ENCODE measurements around the gene SLC23A2.

SLC23A2 gene

DNA sequence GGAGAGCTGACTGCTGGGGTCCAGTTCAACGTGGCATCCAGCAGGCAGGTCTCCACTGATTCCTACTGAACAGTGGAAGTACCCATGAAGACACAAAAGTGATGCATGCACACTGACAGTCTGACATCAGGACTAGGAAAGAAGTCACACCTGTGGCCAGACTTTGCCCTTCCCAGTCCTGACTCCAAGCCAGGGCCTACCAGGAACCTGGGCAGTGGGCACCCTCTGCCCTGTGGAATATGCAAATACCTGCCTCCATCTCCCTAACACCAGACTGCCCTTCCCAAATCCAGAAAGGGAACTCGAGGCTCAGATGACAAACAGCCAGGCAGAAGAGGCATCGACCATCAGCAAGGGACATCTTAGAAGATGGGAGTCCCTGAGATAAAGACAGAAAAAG is 50.9 kb downstream of the SLC23A2 start:
- H3K9me3 ChIP-seq (ENCODE audit: insufficient read depth, low read length): no peaks in the 10 kb centered on the region
- no peak overlapping the region for H3K27ac ChIP-seq (ENCODE audit: low read length)
- no peak overlapping the region for H3K4me3 ChIP-seq (ENCODE audit: low read length)
- no peak overlapping the region for H3K4me2 ChIP-seq (ENCODE audit: low read length)
- H3K79me2 ChIP-seq (ENCODE audit: low read length): peaks cover 7% of the 10 kb centered on the region; the same call in 1 of the 2 replicates
- H3K4me1 ChIP-seq (ENCODE audit: low read length): peaks cover 45% of the 10 kb centered on the region
- H4K20me1 ChIP-seq (ENCODE audit: insufficient read depth, low read length): no peaks in the 10 kb centered on the region
- TF ChIP-seq, protein P1, sequence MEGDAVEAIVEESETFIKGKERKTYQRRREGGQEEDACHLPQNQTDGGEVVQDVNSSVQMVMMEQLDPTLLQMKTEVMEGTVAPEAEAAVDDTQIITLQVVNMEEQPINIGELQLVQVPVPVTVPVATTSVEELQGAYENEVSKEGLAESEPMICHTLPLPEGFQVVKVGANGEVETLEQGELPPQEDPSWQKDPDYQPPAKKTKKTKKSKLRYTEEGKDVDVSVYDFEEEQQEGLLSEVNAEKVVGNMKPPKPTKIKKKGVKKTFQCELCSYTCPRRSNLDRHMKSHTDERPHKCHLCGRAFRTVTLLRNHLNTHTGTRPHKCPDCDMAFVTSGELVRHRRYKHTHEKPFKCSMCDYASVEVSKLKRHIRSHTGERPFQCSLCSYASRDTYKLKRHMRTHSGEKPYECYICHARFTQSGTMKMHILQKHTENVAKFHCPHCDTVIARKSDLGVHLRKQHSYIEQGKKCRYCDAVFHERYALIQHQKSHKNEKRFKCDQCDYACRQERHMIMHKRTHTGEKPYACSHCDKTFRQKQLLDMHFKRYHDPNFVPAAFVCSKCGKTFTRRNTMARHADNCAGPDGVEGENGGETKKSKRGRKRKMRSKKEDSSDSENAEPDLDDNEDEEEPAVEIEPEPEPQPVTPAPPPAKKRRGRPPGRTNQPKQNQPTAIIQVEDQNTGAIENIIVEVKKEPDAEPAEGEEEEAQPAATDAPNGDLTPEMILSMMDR (IDR thresholded peaks at IDR 0.05; ENCODE audit: low read depth, low read length): no peak
- TF ChIP-seq EZH2phosphoT487 (IDR thresholded peaks at IDR 0.05; ENCODE audit: low read depth): no peak
- peaks cover 17% of the 10 kb centered on the region for H3K36me3 ChIP-seq (replicated peaks; ENCODE audit: low read depth, low read length)
- peaks cover 20% of the 10 kb centered on the region for H3K27me3 ChIP-seq (ENCODE audit: low read depth, low read length)
- no peak overlapping the region for H3K9ac ChIP-seq (ENCODE audit: low read length)
- H2AFZ ChIP-seq (ENCODE audit: low read depth, low read length): no peak overlapping the region

DNA sequence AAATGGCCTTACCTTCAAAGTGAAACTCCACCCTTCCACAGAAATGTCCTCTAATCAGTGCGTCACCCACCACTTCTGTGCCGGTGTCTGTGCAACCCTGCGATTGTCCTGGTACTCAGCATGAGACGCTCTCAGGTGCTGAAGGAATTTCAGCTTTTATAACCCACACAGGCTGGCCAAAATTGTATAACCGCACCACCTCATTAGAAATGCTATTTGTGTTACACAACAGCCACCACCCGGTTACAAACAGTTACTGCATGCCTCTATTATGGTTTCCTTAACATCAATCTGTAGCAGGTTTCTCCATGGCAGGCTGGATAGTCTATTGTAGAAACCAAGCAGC is 51.5 kb downstream of the SLC23A2 start:
- Histone ChIP-seq H3K27ac (ENCODE audit: low read length) (no peak overlapping the region), H3K9ac (ENCODE audit: low read length) (peak overlapping the region; percentile 14; the same call in 1 of the 2 replicates), H3K9me3 (ENCODE audit: insufficient read depth, low read length) (no peaks in the 10 kb centered on the region), H4K20me1 (ENCODE audit: insufficient read depth, low read length) (no peaks in the 10 kb centered on the region), H3K27me3 (ENCODE audit: low read depth, low read length) (peaks cover 20% of the 10 kb centered on the region), H3K36me3 (replicated peaks; ENCODE audit: low read depth, low read length) (peaks cover 17% of the 10 kb centered on the region), H3K79me2 (ENCODE audit: low read length) (peaks cover 7% of the 10 kb centered on the region; the same call in 1 of the 2 replicates), H3K4me1 (ENCODE audit: low read length) (peaks cover 47% of the 10 kb centered on the region), H3K4me2 (ENCODE audit: low read length) (peak overlapping the region; percentile 84), H3K4me3 (ENCODE audit: low read length) (peak overlapping the region; percentile 64), H2AFZ (ENCODE audit: low read depth, low read length) (no peak overlapping the region)
- TF ChIP-seq, protein P1 (IDR thresholded peaks at IDR 0.05; ENCODE audit: low read depth, low read length): peak; percentile 96
- TF ChIP-seq EZH2phosphoT487 (IDR thresholded peaks at IDR 0.05; ENCODE audit: low read depth): no peak

DNA sequence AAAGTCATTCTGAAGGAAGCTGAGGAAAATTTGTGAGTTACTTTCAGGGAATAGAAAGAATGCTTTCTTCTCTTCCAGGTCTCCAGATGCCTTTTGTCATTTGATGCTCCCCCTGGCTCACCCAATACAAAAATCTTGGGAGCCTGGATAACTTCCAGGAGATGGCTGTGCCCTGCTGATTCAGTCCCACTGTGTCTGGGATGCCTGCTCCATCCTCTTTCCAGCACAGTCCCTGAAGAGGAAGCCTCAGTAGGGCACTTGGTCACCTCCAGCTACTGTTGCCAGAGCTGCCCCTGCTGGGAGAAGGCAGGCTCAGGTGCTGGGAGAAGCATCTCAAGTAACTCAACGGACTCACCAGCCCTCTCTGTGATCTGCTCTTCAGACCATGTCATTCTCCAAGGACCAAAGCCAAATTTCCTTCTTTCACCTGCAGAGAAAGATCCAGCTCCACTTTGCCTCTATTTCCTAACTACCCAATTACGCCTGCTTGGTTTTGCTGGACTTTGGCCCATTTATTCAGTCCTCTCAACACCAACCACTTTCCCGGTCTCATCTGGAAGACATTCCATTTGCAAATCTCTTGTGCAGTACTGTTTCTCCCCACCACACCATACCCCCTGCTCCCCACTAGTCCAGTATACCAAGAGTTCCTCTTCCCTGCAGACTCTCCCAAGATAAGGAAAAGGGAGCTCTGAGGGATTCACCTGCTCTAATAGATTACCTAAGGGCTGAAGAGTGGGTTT is 53.3 kb downstream of the SLC23A2 start:
- Histone ChIP-seq H3K9ac (ENCODE audit: low read length) (0 out of 2 replicates have a peak overlapping the region, but pooled peaks have one; percentile 2), H3K4me1 (ENCODE audit: low read length) (peaks cover 47% of the 10 kb centered on the region), H4K20me1 (ENCODE audit: insufficient read depth, low read length) (no peaks in the 10 kb centered on the region), H3K79me2 (ENCODE audit: low read length) (peaks cover 7% of the 10 kb centered on the region; the same call in 1 of the 2 replicates), H3K9me3 (ENCODE audit: insufficient read depth, low read length) (no peaks in the 10 kb centered on the region), H3K4me3 (ENCODE audit: low read length) (peak overlapping the region; percentile 64), H3K27ac (ENCODE audit: low read length) (no peak overlapping the region), H3K27me3 (ENCODE audit: low read depth, low read length) (peaks cover 20% of the 10 kb centered on the region), H3K36me3 (replicated peaks; ENCODE audit: low read depth, low read length) (peaks cover 17% of the 10 kb centered on the region), H2AFZ (ENCODE audit: low read depth, low read length) (no peak overlapping the region), H3K4me2 (ENCODE audit: low read length) (peak overlapping the region; percentile 71)
- no peak for TF ChIP-seq EZH2phosphoT487 (IDR thresholded peaks at IDR 0.05; ENCODE audit: low read depth)
- TF ChIP-seq, protein P1 (IDR thresholded peaks at IDR 0.05; ENCODE audit: low read depth, low read length): no peak

DNA sequence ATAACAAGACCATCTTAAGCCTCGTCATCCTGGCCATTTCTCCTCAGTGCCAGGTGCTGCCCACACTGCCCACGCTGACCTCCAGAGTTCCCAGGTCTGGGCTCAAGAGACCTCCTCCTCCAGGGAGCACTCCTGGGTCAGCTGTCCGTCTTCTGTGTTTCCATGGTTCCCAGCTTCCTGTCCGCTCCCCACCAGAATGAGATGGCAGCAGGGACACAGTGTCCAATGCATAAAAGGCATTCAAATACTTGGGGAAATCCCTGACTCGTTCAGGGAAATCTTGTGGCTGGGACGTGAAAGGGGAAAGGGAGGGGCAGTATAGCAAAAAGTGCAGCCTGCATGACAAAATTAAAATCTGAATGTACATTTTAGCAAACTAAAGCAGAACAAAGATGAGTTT is 54.3 kb downstream of the SLC23A2 start:
- Histone ChIP-seq H3K27me3 (ENCODE audit: low read depth, low read length) (peaks cover 20% of the 10 kb centered on the region), H3K36me3 (replicated peaks; ENCODE audit: low read depth, low read length) (peaks cover 11% of the 10 kb centered on the region), H2AFZ (ENCODE audit: low read depth, low read length) (no peak overlapping the region), H3K4me3 (ENCODE audit: low read length) (peak overlapping the region; percentile 64), H3K9ac (ENCODE audit: low read length) (peak overlapping the region; percentile 8; the same call in 1 of the 2 replicates), H3K9me3 (ENCODE audit: insufficient read depth, low read length) (no peaks in the 10 kb centered on the region), H3K27ac (ENCODE audit: low read length) (no peak overlapping the region), H3K79me2 (ENCODE audit: low read length) (peaks cover 7% of the 10 kb centered on the region; the same call in 1 of the 2 replicates), H4K20me1 (ENCODE audit: insufficient read depth, low read length) (no peaks in the 10 kb centered on the region), H3K4me2 (ENCODE audit: low read length) (peak overlapping the region; percentile 71), H3K4me1 (ENCODE audit: low read length) (peaks cover 55% of the 10 kb centered on the region)
- TF ChIP-seq, protein P1 (IDR thresholded peaks at IDR 0.05; ENCODE audit: low read depth, low read length): no peak
- no peak for TF ChIP-seq EZH2phosphoT487 (IDR thresholded peaks at IDR 0.05; ENCODE audit: low read depth)
